HG03571 (cell line): ENCODE results near the gene IBTK.
"Not testable (repeated sequence)": the region's sequence is repeated elsewhere in the genome, so short reads cannot be mapped to it uniquely, and the experiment has no call there.

Experiments used
- ATAC-seq: cut with Tn5 transposase; IDR thresholded peaks from one replicate; pipeline ENCODE4 v1.9.1; 2021; ENCODE audit not compliant: unreplicated experiment

The IBTK gene

GRCh38 chr6:82247505-82248272, at the start of gene IBTK:
Gene IBTK, minus strand, starts transcription at chr6:82247744. Its CDS starts 7,258 bp downstream, at chr6:82240486.
- peak; percentile 80 for ATAC-seq

GRCh38 chr6:82283771-82284410, 36.3 kb upstream of the IBTK start:
- no peak for ATAC-seq

GRCh38 chr6:82281550-82281949, 34.0 kb upstream of the IBTK start:
- ATAC-seq = not testable (repeated sequence)

GRCh38 chr6:82277686-82278085, 30.1 kb upstream of the IBTK start:
- no peak for ATAC-seq

GRCh38 chr6:82275686-82276085, 28.1 kb upstream of the IBTK start:
- no peak for ATAC-seq

- ATAC-seq = no peak
Measured at GRCh38 chr6:82273295-82273694, 25.8 kb upstream of the IBTK start.

GRCh38 chr6:82270881-82271635, 23.5 kb upstream of the IBTK start:
- ATAC-seq = no peak

- ATAC-seq = no peak
Measured at GRCh38 chr6:82268301-82268846, 20.8 kb upstream of the IBTK start.

- ATAC-seq = no peak
Measured at GRCh38 chr6:82264824-82265223, 17.3 kb upstream of the IBTK start.

GRCh38 chr6:82264321-82264720, 16.8 kb upstream of the IBTK start:
- no peak for ATAC-seq

- ATAC-seq = no peak
Measured at GRCh38 chr6:82263916-82264315, 16.4 kb upstream of the IBTK start.

- ATAC-seq = no peak
Measured at GRCh38 chr6:82260997-82261732, 13.6 kb upstream of the IBTK start.

- ATAC-seq = no peak
Measured at GRCh38 chr6:82259389-82259788, 11.8 kb upstream of the IBTK start.

GRCh38 chr6:82257088-82257774, 9.7 kb upstream of the IBTK start:
- no peak for ATAC-seq

GRCh38 chr6:82254722-82255121, 7.2 kb upstream of the IBTK start:
- ATAC-seq = not testable (repeated sequence)

GRCh38 chr6:82251942-82252341, 4.4 kb upstream of the IBTK start:
- no peak for ATAC-seq

- ATAC-seq = no peak
Measured at GRCh38 chr6:82249381-82250253, 2.1 kb upstream of the IBTK start.

GRCh38 chr6:82248273-82248735, 760 bp upstream of the IBTK start:
- peak; percentile 68 for ATAC-seq
